Smooth muscle cell (in vitro differentiated cells): ENCODE measurements around the gene HIF1A. TPM values are rescaled to one million over a fixed set of nuclear protein-coding genes. Genes with fewer than 3 reads are reported as not detected.
A peak's percentile ranks its signal among the peaks of the same experiment; 100 is the strongest.
"Not testable (repeated sequence)": the region's sequence is repeated elsewhere in the genome, so short reads cannot be mapped to it uniquely, and the experiment has no call there.

Experiments
- DNase-seq: peaks from one replicate; lab custom pipeline; 2025; ENCODE audit not compliant: unreplicated experiment; lab: John Stamatoyannopoulos, UW
- H2AFZ ChIP-seq: fragments of 200-600 bp; sonication (generic); 2 replicates; pipeline ENCODE4 v1.6.0; 2016; ENCODE audit warnings: antibody characterized with exemption, low read depth, mild to moderate bottlenecking
- H3F3A ChIP-seq: fragments of 200-600 bp; sonication (generic); 2 replicates; pipeline ENCODE4 v1.6.0; 2017; ENCODE audit warnings: antibody characterized with exemption, low read depth
- H3K27ac ChIP-seq: fragments of 200-600 bp; sonication (generic); 2 replicates; pipeline ENCODE4 v1.5.1; 2016; ENCODE audit warnings: low read depth, mild to moderate bottlenecking
- H3K27me3 ChIP-seq: fragments of 200-600 bp; sonication (generic); 2 replicates; pipeline ENCODE4 v1.6.1; 2016; ENCODE audit warnings: low read depth, mild to moderate bottlenecking
- H3K36me3 ChIP-seq: fragments of 200-600 bp; sonication (generic); 2 replicates; pipeline ENCODE4 v1.5.1; 2016; ENCODE audit warnings: low read depth
- H3K4me1 ChIP-seq: fragments of 200-600 bp; sonication (generic); 2 replicates; pipeline ENCODE4 v1.5.1; 2016; ENCODE audit warnings: low read depth
- H3K4me2 ChIP-seq: fragments of 200-600 bp; sonication (generic); 2 replicates; pipeline ENCODE4 v1.6.0; 2016; ENCODE audit warnings: mild to moderate bottlenecking
- H3K4me3 ChIP-seq: fragments of 200-600 bp; sonication (generic); 2 replicates; pipeline ENCODE4 v1.5.1; 2016; ENCODE audit warnings: mild to moderate bottlenecking
- H3K79me2 ChIP-seq: fragments of 200-600 bp; sonication (generic); 2 replicates; pipeline ENCODE4 v1.6.0; 2016; ENCODE audit warnings: low read depth, mild to moderate bottlenecking
- H3K9ac ChIP-seq: fragments of 200-600 bp; sonication (generic); 2 replicates; pipeline ENCODE4 v1.6.0; 2016; ENCODE audit warnings: low read depth
- H3K9me3 ChIP-seq: fragments of 200-600 bp; sonication (generic); replicated peaks from 2 replicates; pipeline ENCODE4 v1.5.1; 2016; ENCODE audit warnings: low read depth
- H4K20me1 ChIP-seq: fragments of 200-600 bp; sonication (generic); 2 replicates; pipeline ENCODE4 v1.6.0; 2016; ENCODE audit warnings: low read depth
- WGBS: methylation state at CpG from one replicate; pipeline ENCODE4 v1.1.7; 2016; ENCODE audit warnings: low lambda C conversion rate; 5-methylcytosine and 5-hydroxymethylcytosine counted together
- polyA plus RNA-seq: library from polyadenylated mRNA; unstranded; fragments of >200 nt; fragmentation: Nextera tagmentation; extraction: Ambion mirVana; gene quantifications from 2 replicates; pipeline ENCODE4 v1.2.1, GENCODE V29; 2016
- total RNA-seq: library from RNA; depleted of rRNA; stranded (reverse); fragments of >200 nt; gene quantifications from 2 replicates; pipeline ENCODE4 v1.2.3, GENCODE V29; 2014
- TF ChIP-seq, protein P1 (sequence below): fragments of 200-600 bp; sonication (generic); IDR thresholded peaks from 2 replicates; pipeline ENCODE4 v1.5.1; 2017; ENCODE audit warnings: borderline replicate concordance, mild to moderate bottlenecking, antibody characterized with exemption; ENCODE audit not compliant: insufficient read depth, poor library complexity, severe bottlenecking

HIF1A gene
- total and polyA plus RNA-seq, 2 experiments from 2014 or later, result 140 to 376 TPM

DNA sequence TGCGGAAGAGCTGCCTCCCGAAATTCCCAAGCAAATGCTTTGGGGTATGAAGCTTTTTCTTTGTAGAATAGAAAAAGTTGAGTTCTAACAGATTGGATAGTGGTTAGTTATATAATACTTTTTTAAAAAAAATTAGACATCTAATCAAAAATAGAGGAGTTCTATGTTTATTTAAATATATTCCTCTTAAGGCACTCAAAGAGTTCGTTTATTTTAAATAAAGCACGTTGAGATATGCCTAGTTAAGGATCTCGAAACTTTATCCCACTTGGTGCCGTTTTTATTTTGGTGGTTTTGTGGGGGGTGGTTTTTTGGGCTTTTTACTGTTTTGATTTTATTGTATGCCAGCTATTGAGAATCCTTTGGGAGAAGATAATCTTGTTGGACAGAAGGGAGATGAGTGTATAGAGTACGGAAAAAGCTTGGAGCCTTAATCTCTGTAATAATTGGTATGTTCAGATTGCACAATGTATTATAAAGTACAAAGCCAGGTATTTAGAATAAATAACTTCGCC is 56.2 kb downstream of the HIF1A start:
- Histone ChIP-seq H3K79me2 (peaks cover 10% of the 10 kb centered on the region), H3K9me3 (no peaks in the 10 kb centered on the region), H3K4me3 (no peak overlapping the region), H3K27ac (peak overlapping the region; percentile 42), H3K27me3 (no peaks in the 10 kb centered on the region), H3K36me3 (peaks cover 21% of the 10 kb centered on the region), H4K20me1 (peaks cover 23% of the 10 kb centered on the region), H2AFZ (no peak overlapping the region), H3K4me2 (peak overlapping the region; percentile 1), H3F3A (peaks cover 46% of the 10 kb centered on the region), H3K9ac (no peak overlapping the region), H3K4me1 (no peaks in the 10 kb centered on the region)
- TF ChIP-seq, protein P1, sequence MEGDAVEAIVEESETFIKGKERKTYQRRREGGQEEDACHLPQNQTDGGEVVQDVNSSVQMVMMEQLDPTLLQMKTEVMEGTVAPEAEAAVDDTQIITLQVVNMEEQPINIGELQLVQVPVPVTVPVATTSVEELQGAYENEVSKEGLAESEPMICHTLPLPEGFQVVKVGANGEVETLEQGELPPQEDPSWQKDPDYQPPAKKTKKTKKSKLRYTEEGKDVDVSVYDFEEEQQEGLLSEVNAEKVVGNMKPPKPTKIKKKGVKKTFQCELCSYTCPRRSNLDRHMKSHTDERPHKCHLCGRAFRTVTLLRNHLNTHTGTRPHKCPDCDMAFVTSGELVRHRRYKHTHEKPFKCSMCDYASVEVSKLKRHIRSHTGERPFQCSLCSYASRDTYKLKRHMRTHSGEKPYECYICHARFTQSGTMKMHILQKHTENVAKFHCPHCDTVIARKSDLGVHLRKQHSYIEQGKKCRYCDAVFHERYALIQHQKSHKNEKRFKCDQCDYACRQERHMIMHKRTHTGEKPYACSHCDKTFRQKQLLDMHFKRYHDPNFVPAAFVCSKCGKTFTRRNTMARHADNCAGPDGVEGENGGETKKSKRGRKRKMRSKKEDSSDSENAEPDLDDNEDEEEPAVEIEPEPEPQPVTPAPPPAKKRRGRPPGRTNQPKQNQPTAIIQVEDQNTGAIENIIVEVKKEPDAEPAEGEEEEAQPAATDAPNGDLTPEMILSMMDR, result no peak
- 87% methylated on average over 8 of the region's 8 CpGs for WGBS
- no peak for DNase-seq

DNA sequence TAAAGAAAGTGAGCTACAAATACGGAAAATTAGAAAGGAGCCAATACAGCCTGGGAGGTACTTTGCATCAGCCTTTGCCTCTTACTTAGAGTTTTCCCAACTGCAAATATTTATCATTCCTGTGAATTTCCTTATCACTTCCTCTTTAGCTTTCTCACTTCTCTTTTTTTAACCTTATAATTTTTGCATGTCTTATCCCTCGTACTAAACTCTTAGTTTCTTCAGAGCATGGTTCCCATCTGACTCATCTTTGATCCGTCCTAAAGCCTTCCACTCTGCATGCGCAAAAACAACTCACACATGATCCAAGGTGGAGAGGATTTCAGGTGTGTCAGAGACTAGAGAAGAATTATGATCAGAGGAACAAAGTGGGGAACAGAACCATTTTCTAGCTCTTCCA is 57.3 kb downstream of the HIF1A start:
- DNase-seq, result no peak
- no peak overlapping the region for H3K4me3 ChIP-seq
- H3K27me3 ChIP-seq, result no peaks in the 10 kb centered on the region
- peaks cover 39% of the 10 kb centered on the region for H3F3A ChIP-seq
- H3K27ac ChIP-seq, result peak overlapping the region; percentile 42
- H3K9ac ChIP-seq, result no peak overlapping the region
- no peak overlapping the region for H2AFZ ChIP-seq
- no peaks in the 10 kb centered on the region for H3K9me3 ChIP-seq
- peaks cover 12% of the 10 kb centered on the region for H4K20me1 ChIP-seq
- H3K79me2 ChIP-seq, result peaks cover 6% of the 10 kb centered on the region
- no peaks in the 10 kb centered on the region for H3K4me1 ChIP-seq
- WGBS, result 46% methylated on average over 4 of the region's 4 CpGs
- no peak overlapping the region for H3K4me2 ChIP-seq
- H3K36me3 ChIP-seq, result peaks cover 11% of the 10 kb centered on the region
- TF ChIP-seq, protein P1, result no peak

DNA sequence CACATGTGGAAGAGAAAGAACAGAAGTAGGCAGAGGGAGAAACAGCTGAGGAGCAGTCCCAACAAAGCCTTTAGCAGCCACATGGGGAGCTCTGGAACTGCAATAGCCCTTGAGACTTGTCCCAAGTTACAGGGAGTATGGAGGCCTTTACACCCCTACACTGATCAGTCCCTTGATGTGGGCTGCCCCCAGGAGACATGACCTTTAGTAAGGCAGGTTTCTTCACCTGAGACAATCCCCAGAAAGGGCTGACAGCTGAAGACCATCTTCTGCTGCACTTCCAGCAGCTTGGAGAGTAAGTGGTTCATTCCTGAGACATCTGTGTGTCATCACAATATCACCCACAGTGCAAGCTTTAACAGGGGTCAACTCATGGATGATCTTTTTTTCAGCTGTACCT is 58.3 kb downstream of the HIF1A start:
- H3K4me3 ChIP-seq, result no peak overlapping the region
- no peaks in the 10 kb centered on the region for H3K27me3 ChIP-seq
- no peak overlapping the region for H2AFZ ChIP-seq
- no peak overlapping the region for H3K4me2 ChIP-seq
- no peak for DNase-seq
- no peak overlapping the region for H3K9ac ChIP-seq
- H3K4me1 ChIP-seq, result no peaks in the 10 kb centered on the region
- H3K36me3 ChIP-seq, result peaks cover 2% of the 10 kb centered on the region
- no peaks in the 10 kb centered on the region for H3K9me3 ChIP-seq
- TF ChIP-seq, protein P1, result no peak
- peaks cover 39% of the 10 kb centered on the region for H3F3A ChIP-seq
- H3K79me2 ChIP-seq, result no peaks in the 10 kb centered on the region
- no peak overlapping the region for H3K27ac ChIP-seq
- H4K20me1 ChIP-seq, result peaks cover 4% of the 10 kb centered on the region

DNA sequence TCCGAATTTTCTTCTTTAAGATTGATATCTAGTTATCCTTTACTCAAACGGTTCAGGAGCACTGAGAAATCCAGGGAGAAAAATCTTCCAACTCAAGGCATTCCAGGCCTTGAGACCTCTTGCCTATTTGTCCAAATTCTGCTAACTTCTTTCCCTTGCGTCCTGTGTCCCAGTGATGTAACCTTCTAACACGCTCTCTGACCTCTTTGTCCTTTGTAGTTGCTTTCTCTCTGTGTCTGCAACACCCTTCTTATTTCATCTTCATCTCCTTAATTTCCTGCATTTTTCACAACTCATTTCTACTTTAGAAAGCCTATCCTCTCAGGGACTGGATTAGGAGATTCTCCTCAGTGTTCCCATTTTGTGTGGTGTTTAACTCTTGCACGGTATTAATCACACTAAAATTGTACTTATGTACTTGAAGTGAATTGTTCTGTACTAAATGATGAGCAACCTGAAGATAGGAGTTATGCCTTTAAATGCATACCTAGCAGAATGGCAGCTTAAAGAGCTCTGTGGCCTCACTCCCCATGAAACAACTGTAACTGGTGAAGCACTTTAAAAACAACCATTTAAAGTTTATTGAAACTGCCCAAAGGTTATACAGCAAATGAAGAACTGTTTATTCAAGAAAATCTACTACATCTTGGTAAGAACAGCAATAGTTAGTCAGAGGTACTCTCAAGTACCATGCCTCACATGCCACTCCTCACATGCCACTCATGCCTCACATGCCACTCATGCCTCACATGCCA is 59.5 kb downstream of the HIF1A start:
- H3K9ac ChIP-seq, result no peak overlapping the region
- no peaks in the 10 kb centered on the region for H3K79me2 ChIP-seq
- no peaks in the 10 kb centered on the region for H3K9me3 ChIP-seq
- no peak for DNase-seq
- TF ChIP-seq, protein P1, result no peak
- H3K27me3 ChIP-seq, result no peaks in the 10 kb centered on the region
- H3F3A ChIP-seq, result peaks cover 31% of the 10 kb centered on the region
- H3K4me1 ChIP-seq, result no peaks in the 10 kb centered on the region
- no peak overlapping the region for H3K4me3 ChIP-seq
- H2AFZ ChIP-seq, result no peak overlapping the region
- H4K20me1 ChIP-seq, result peaks cover 1% of the 10 kb centered on the region
- H3K4me2 ChIP-seq, result no peak overlapping the region
- no peaks in the 10 kb centered on the region for H3K36me3 ChIP-seq
- H3K27ac ChIP-seq, result no peak overlapping the region
- WGBS, result 92% methylated on average over 5 of the region's 5 CpGs

DNA sequence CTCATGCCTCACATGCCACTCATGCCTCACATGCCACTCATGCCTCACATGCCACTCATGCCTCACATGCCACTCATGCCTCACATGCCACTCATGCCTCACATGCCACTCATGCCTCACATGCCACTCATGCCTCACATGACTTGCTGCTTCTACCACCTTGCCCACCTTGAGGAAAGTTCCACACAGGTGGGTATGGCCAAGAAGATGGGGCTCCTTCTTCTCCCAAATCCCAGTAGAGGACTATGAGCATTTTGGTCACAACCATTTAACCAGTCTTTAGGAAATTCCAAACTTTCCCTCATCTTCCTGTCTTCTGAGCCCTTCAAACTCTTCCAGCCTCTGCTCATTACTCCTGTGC is 60.0 kb downstream of the HIF1A start:
- not testable (repeated sequence) for H4K20me1 ChIP-seq, H3K27ac ChIP-seq, H3K4me2 ChIP-seq, H3K9me3 ChIP-seq, DNase-seq, H3K79me2 ChIP-seq, H2AFZ ChIP-seq, H3K36me3 ChIP-seq, H3K4me3 ChIP-seq, H3K9ac ChIP-seq, H3K4me1 ChIP-seq, H3K27me3 ChIP-seq
- H3F3A ChIP-seq, result peaks cover 27% of the 10 kb centered on the region
